ENCODE measurements around the gene NCKIPSD. TPM values are rescaled to one million over a fixed set of nuclear protein-coding genes. Genes with fewer than 3 reads are reported as not detected.
A peak's percentile ranks its signal among the peaks of the same experiment; 100 is the strongest.

NCKIPSD gene
- total RNA-seq, 3 donors from 2014 or later (not counting 1 experiment from before 2014, with no cell fraction given), result 12.2 to 14.1 (median 12.8) TPM

GRCh38 chr3:48674505-48674904, 11.2 kb downstream of the NCKIPSD start:
- no peaks in the 10 kb centered on the region for H3K36me3 Mint-ChIP-seq
- Histone ChIP-seq H3K4me1 (ENCODE audit: control insufficient read depth, insufficient read depth, low read length) (peaks cover 5% of the 10 kb centered on the region), H3K27ac (ENCODE audit: low read length) (no peak overlapping the region), H3K27me3 (ENCODE audit: control insufficient read depth, insufficient read depth, low read length) (no peaks in the 10 kb centered on the region), H3K4me3 (ENCODE audit: low read length) (no peak overlapping the region), H3K9me3 (ENCODE audit: control insufficient read depth, insufficient read depth, low read length) (no peaks in the 10 kb centered on the region), H3K36me3 (ENCODE audit: control insufficient read depth, insufficient read depth, low read length) (no peaks in the 10 kb centered on the region)
- intact Hi-C loops (cut with micrococcal nuclease), result no loop called here
- H3K9me3 Mint-ChIP-seq, result no peaks in the 10 kb centered on the region
- no peaks in the 10 kb centered on the region for H3K4me1 Mint-ChIP-seq
- TF ChIP-seq, protein P1, sequence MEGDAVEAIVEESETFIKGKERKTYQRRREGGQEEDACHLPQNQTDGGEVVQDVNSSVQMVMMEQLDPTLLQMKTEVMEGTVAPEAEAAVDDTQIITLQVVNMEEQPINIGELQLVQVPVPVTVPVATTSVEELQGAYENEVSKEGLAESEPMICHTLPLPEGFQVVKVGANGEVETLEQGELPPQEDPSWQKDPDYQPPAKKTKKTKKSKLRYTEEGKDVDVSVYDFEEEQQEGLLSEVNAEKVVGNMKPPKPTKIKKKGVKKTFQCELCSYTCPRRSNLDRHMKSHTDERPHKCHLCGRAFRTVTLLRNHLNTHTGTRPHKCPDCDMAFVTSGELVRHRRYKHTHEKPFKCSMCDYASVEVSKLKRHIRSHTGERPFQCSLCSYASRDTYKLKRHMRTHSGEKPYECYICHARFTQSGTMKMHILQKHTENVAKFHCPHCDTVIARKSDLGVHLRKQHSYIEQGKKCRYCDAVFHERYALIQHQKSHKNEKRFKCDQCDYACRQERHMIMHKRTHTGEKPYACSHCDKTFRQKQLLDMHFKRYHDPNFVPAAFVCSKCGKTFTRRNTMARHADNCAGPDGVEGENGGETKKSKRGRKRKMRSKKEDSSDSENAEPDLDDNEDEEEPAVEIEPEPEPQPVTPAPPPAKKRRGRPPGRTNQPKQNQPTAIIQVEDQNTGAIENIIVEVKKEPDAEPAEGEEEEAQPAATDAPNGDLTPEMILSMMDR (IDR thresholded peaks at IDR 0.05), result no peak
- H3K27me3 Mint-ChIP-seq (ENCODE audit: low read depth in 2 of 2), result no peaks in the 10 kb centered on the region
- H3K27ac Mint-ChIP-seq, result no peak overlapping the region
- DNase-seq (no peak), ATAC-seq (no peak)
- no peak overlapping the region for H3K4me3 Mint-ChIP-seq
- 99% methylated on average over 9 of the region's 9 CpGs for WGBS (ENCODE audit: insufficient coverage)

DNA sequence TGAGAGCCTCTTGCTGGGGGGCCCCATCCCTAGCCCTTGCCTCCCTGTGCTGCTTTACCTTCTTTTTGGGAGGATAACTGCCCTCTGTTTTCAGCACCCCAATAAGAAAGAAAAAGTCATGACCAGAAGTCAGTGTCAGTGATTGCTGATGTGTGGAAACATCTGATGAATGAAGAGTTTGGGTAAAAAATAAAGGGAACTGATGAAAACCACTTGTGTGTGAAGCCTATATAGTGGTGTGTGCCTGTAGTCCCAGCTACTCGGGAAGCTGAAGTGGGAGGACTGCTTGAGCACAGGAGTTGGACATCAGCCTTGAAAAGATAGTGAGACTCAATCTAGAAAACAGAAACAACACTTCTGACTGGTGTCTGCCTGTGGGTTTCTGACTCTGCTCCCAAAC, 13.2 kb downstream of the NCKIPSD start:
- H3K4me3 Mint-ChIP-seq, result no peak overlapping the region
- H3K27ac Mint-ChIP-seq, result no peak overlapping the region
- no peaks in the 10 kb centered on the region for H3K27me3 Mint-ChIP-seq (ENCODE audit: low read depth in 2 of 2)
- Histone ChIP-seq H3K4me1 (ENCODE audit: control insufficient read depth, insufficient read depth, low read length) (no peaks in the 10 kb centered on the region), H3K9me3 (ENCODE audit: control insufficient read depth, insufficient read depth, low read length) (no peaks in the 10 kb centered on the region), H3K36me3 (ENCODE audit: control insufficient read depth, insufficient read depth, low read length) (no peaks in the 10 kb centered on the region), H3K27me3 (ENCODE audit: control insufficient read depth, insufficient read depth, low read length) (no peaks in the 10 kb centered on the region), H3K27ac (ENCODE audit: low read length) (no peak overlapping the region), H3K4me3 (ENCODE audit: low read length) (no peak overlapping the region)
- intact Hi-C loops (cut with micrococcal nuclease), result no loop called here
- no peaks in the 10 kb centered on the region for H3K4me1 Mint-ChIP-seq
- no peaks in the 10 kb centered on the region for H3K9me3 Mint-ChIP-seq
- TF ChIP-seq, protein P1 (IDR thresholded peaks at IDR 0.05), result no peak
- WGBS (ENCODE audit: insufficient coverage), result 75% methylated on average over 1 of the region's 1 CpG
- no peak for ATAC-seq
- no peaks in the 10 kb centered on the region for H3K36me3 Mint-ChIP-seq
- no peak for DNase-seq

DNA sequence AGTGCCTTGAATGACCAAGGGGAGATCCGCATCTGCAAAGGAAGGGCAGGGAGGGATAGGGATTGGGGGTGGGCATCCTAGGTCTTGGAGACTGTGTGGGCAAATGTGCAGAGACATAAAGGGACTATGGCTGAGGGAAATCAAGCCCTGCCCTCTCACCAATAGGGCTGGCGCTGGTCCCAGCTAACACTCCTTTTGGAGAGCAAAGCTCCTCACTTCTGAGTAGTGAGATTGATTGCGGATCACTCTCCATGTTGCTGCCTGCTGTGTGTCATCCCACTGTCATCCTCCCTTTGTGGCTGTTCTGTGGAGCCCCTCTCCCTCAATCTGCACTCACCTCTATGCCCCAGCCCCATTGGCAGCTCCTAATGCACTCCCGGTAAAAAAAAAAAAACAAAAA, 20.8 kb downstream of the NCKIPSD start:
- DNase-seq (no peak), ATAC-seq (no peak)
- Mint-ChIP-seq H3K4me3 (no peak overlapping the region), H3K27ac (no peak overlapping the region), H3K27me3 (ENCODE audit: low read depth in 2 of 2) (peaks cover 3 to 11% of the 10 kb centered on the region in 2 donors), H3K4me1 (peaks cover 10 to 17% of the 10 kb centered on the region in 2 donors), H3K36me3 (no peaks in the 10 kb centered on the region), H3K9me3 (no peaks in the 10 kb centered on the region)
- H3K27me3 ChIP-seq (ENCODE audit: control insufficient read depth, insufficient read depth, low read length), result peaks cover 16% of the 10 kb centered on the region
- no peak overlapping the region for H3K27ac ChIP-seq (ENCODE audit: low read length)
- 93% methylated on average over 3 of the region's 4 CpGs for WGBS (ENCODE audit: insufficient coverage)
- H3K36me3 ChIP-seq (ENCODE audit: control insufficient read depth, insufficient read depth, low read length), result no peaks in the 10 kb centered on the region
- TF ChIP-seq, protein P1 (IDR thresholded peaks at IDR 0.05), result no peak
- no peak overlapping the region for H3K4me3 ChIP-seq (ENCODE audit: low read length)
- intact Hi-C loops (cut with micrococcal nuclease), result loop anchor here (2.0 kb wide), 1 partner anchor 52 kb away; the partner anchor contains the start of gene IP6K2
- H3K4me1 ChIP-seq (ENCODE audit: control insufficient read depth, insufficient read depth, low read length), result peaks cover 34% of the 10 kb centered on the region
- peaks cover 3% of the 10 kb centered on the region for H3K9me3 ChIP-seq (ENCODE audit: control insufficient read depth, insufficient read depth, low read length)

DNA sequence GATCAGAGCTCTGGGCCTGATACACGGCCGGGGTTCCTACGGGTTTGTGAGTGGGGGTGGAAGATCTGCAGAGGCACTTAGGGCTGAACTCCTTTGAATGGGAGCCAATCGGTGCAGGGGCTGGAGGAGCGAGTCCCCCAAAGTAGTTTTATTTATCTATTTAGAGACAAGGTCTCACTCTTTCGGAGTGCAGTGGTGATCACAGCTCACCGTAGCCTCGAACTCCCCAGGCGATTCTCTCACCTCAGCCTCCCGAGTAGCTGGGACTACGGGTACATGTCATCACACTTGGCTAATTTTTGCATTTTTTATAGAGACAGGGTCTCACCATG, 21.4 kb downstream of the NCKIPSD start:
- peaks cover 10 to 17% of the 10 kb centered on the region in 2 donors for H3K4me1 Mint-ChIP-seq
- H3K27me3 Mint-ChIP-seq (ENCODE audit: low read depth in 2 of 2), result peaks cover 7 to 11% of the 10 kb centered on the region in 2 donors
- H3K9me3 Mint-ChIP-seq, result no peaks in the 10 kb centered on the region
- H3K4me3 Mint-ChIP-seq, result peak overlapping the region; percentile 86
- Histone ChIP-seq H3K9me3 (ENCODE audit: control insufficient read depth, insufficient read depth, low read length) (peaks cover 3% of the 10 kb centered on the region), H3K36me3 (ENCODE audit: control insufficient read depth, insufficient read depth, low read length) (no peaks in the 10 kb centered on the region), H3K27ac (ENCODE audit: low read length) (no peak overlapping the region), H3K4me1 (ENCODE audit: control insufficient read depth, insufficient read depth, low read length) (peaks cover 34% of the 10 kb centered on the region), H3K4me3 (ENCODE audit: low read length) (no peak overlapping the region), H3K27me3 (ENCODE audit: control insufficient read depth, insufficient read depth, low read length) (peaks cover 16% of the 10 kb centered on the region)
- intact Hi-C loops (cut with micrococcal nuclease), result loop anchor here (2.0 kb wide), 1 partner anchor 53 kb away; the partner anchor contains the start of gene IP6K2
- WGBS (ENCODE audit: insufficient coverage), result 70% methylated on average over 11 of the region's 11 CpGs
- H3K36me3 Mint-ChIP-seq, result no peaks in the 10 kb centered on the region
- H3K27ac Mint-ChIP-seq, result peak overlapping the region in 1 of 2 donors; percentile 93
- ATAC-seq (no peak), DNase-seq (no peak)
- TF ChIP-seq, protein P1 (IDR thresholded peaks at IDR 0.05), result peak; percentile 54
